SW 1271 (cell line): ENCODE data around the gene TMEM184B.

Source experiments
- DNase-seq, 2 experiments: peaks; one replicate each; lab custom pipeline; 2025; lab: John Stamatoyannopoulos, UW

The TMEM184B gene

GRCh38 chr22:38272373-38273134 lies at the start of gene TMEM184B:
TMEM184B (minus strand) TSS chr22:38273010; CDS start chr22:38247961, 25,049 bp downstream.
- DNase-seq = peak in 1 of 2 experiments; percentile 41

- DNase-seq = no peak
Observed at GRCh38 chr22:38320605-38321402, 48.0 kb upstream of the TMEM184B start.

GRCh38 chr22:38318792-38319773 lies 46.3 kb upstream of the TMEM184B start:
- no peak for DNase-seq

- peak; percentile 84 to 85 for DNase-seq
Observed at GRCh38 chr22:38317995-38318715, 45.3 kb upstream of the TMEM184B start.

- DNase-seq = peak in 1 of 2 experiments; percentile 41
Observed at GRCh38 chr22:38317122-38317994, 44.5 kb upstream of the TMEM184B start, which contains the start of gene CSNK1E. CSNK1E (minus strand) TSS chr22:38317433; CDS start chr22:38314157, 3,276 bp downstream.

GRCh38 chr22:38316364-38317121 lies 43.7 kb upstream of the TMEM184B start:
- DNase-seq = peak in 1 of 2 experiments; percentile 26

GRCh38 chr22:38315823-38316363 lies 43.1 kb upstream of the TMEM184B start:
- DNase-seq = no peak

GRCh38 chr22:38314933-38315822 lies 42.4 kb upstream of the TMEM184B start:
- peak in 1 of 2 experiments; percentile 14 for DNase-seq

- DNase-seq = peak in 1 of 2 experiments; percentile 17
Observed at GRCh38 chr22:38314051-38314932, 41.5 kb upstream of the TMEM184B start.

GRCh38 chr22:38313384-38313955 lies 40.7 kb upstream of the TMEM184B start:
- DNase-seq = peak; percentile 51 to 63

- DNase-seq = no peak
Observed at GRCh38 chr22:38312261-38312800, 39.5 kb upstream of the TMEM184B start.

GRCh38 chr22:38311323-38311620 lies 38.5 kb upstream of the TMEM184B start:
- DNase-seq = no peak

GRCh38 chr22:38310518-38311322 lies 37.9 kb upstream of the TMEM184B start:
- DNase-seq = no peak

GRCh38 chr22:38309614-38310517 lies 37.1 kb upstream of the TMEM184B start:
- DNase-seq = no peak
